SK-N-MC (cell line): Measurements from ENCODE around the gene WNK4.
A peak's percentile ranks its signal among the peaks of the same experiment; 100 is the strongest.

Experiments
- DNase-seq: peaks from one replicate; pipeline ENCODE4 v3.0.0-alpha.2; 2011; ENCODE audit warnings: low read depth, low spot score
- H3K27ac ChIP-seq: fragments of 200-600 bp; sonication (generic); 2 replicates; pipeline ENCODE4 v1.5.1; 2016; ENCODE audit warnings: mixed run types
- H3K36me3 ChIP-seq: fragments of 200-600 bp; sonication (generic); 2 replicates; pipeline ENCODE4 v1.6.1; 2017; ENCODE audit warnings: antibody characterized with exemption, low read length, mixed read lengths; ENCODE audit not compliant: insufficient read depth
- H3K4me3 ChIP-seq: fragments of 200-600 bp; sonication (generic); 2 replicates; pipeline ENCODE4 v1.5.1; 2016
- H3K9ac ChIP-seq: fragments of 200-600 bp; sonication (generic); 2 replicates; pipeline ENCODE4 v1.8.0; 2017; ENCODE audit warnings: mixed run types, mixed read lengths; ENCODE audit not compliant: insufficient read length
- H3K9me3 ChIP-seq: fragments of 200-600 bp; sonication (generic); 2 replicates; pipeline ENCODE4 v1.6.1; 2017; ENCODE audit warnings: low read depth, mild to moderate bottlenecking, antibody characterized with exemption, low read length, moderate library complexity, mixed read lengths
- FOXP2 ChIP-seq: optimal IDR thresholded peaks from 2 replicates; pipeline ENCODE3; 2011; ENCODE audit warnings: mild to moderate bottlenecking, moderate library complexity; ENCODE audit not compliant: insufficient read depth; ENCODE audit errors: extremely low read length, control extremely low read depth
- POLR2AphosphoS5 ChIP-seq: IDR thresholded peaks from 2 replicates; pipeline ENCODE4 v1.6.1; 2012; ENCODE audit warnings: mild to moderate bottlenecking, low read depth, low read length, borderline replicate concordance

Gene WNK4

DNA sequence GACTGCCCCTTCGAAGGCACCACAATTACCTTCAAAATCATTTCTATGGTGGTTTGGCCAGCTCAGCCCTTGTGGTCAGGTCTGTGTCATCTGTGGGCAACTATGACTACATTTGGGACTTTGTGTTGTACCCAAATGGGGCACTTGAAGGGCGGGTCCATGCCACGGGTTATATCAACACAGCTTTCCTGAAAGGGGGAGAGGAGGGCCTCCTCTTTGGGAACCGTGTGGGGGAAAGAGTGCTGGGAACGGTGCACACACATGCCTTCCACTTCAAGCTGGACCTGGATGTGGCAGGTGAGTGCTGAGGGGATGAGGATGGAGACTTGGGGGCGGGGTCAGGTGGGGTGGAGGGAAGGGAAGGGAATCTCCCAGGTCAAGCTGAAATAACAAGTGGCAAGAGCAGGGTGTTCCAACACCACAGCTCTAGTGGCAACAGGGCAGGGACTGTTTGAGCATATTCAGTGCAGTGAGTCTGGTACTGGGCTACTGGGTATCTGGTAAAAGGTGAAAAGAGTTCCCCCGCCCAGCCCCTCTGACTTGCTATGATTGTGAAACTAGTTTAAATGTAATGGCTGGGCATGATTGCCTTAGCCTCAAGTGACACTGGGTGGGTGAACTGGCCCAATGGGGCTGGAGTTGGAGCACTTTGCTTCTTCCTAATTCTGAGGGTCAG lies 65.6 kb downstream of the WNK4 start:
- H3K27ac ChIP-seq = no peak overlapping the region
- no peak overlapping the region for H3K4me3 ChIP-seq
- H3K9me3 ChIP-seq = no peaks in the 10 kb centered on the region
- no peak overlapping the region for H3K9ac ChIP-seq
- no peak for DNase-seq
- H3K36me3 ChIP-seq = peaks cover 41% of the 10 kb centered on the region
- TF ChIP-seq FOXP2 (no peak), POLR2AphosphoS5 (peak; percentile 27; the same call in 1 of the 2 replicates)
